SKM-1 treated with dmso at 0.1 percent for 144 hours (cell line): ENCODE results near the gene ZNF516.

Source experiments
- DNase-seq: peaks from one replicate; lab custom pipeline; 2025; ENCODE audit not compliant: unreplicated experiment; lab: John Stamatoyannopoulos, UW

The ZNF516 gene

GRCh38 chr18:76402026-76402990 lies 92.7 kb downstream of the ZNF516 start:
- DNase-seq, result no peak

- DNase-seq, result no peak
These were observed 93.5 kb downstream of the ZNF516 start for GRCh38 chr18:76401498-76401897.

GRCh38 chr18:76399613-76400391 lies 95.2 kb downstream of the ZNF516 start:
- DNase-seq, result no peak

GRCh38 chr18:76398896-76399612 lies 96.0 kb downstream of the ZNF516 start:
- DNase-seq, result peak; percentile 68

GRCh38 chr18:76398295-76398694 lies 96.7 kb downstream of the ZNF516 start:
- DNase-seq, result no peak

GRCh38 chr18:76397631-76398030 lies 97.4 kb downstream of the ZNF516 start:
- DNase-seq, result no peak

GRCh38 chr18:76396792-76397191 lies 98.2 kb downstream of the ZNF516 start:
- no peak for DNase-seq

GRCh38 chr18:76395609-76396008 lies 99.4 kb downstream of the ZNF516 start:
- DNase-seq, result no peak

GRCh38 chr18:76394780-76395476 lies 100.1 kb downstream of the ZNF516 start:
- no peak for DNase-seq

GRCh38 chr18:76392349-76392748 lies 102.7 kb downstream of the ZNF516 start:
- DNase-seq, result no peak

- no peak for DNase-seq
These were observed 103.3 kb downstream of the ZNF516 start for GRCh38 chr18:76391746-76392145.

GRCh38 chr18:76391038-76391437 lies 104.0 kb downstream of the ZNF516 start:
- DNase-seq, result no peak

GRCh38 chr18:76390452-76391035 lies 104.5 kb downstream of the ZNF516 start:
- no peak for DNase-seq

- DNase-seq, result no peak
These were observed 105.3 kb downstream of the ZNF516 start for GRCh38 chr18:76389716-76390115.

GRCh38 chr18:76388891-76389423 lies 106.1 kb downstream of the ZNF516 start:
- no peak for DNase-seq

- no peak for DNase-seq
These were observed 106.8 kb downstream of the ZNF516 start for GRCh38 chr18:76388261-76388660.

GRCh38 chr18:76387608-76388007 lies 107.4 kb downstream of the ZNF516 start:
- no peak for DNase-seq

- DNase-seq, result no peak
These were observed 108.2 kb downstream of the ZNF516 start for GRCh38 chr18:76386886-76387285.

- DNase-seq, result no peak
These were observed 109.0 kb downstream of the ZNF516 start for GRCh38 chr18:76386071-76386470.

- DNase-seq, result no peak
These were observed 109.4 kb downstream of the ZNF516 start for GRCh38 chr18:76385681-76385975.
